MM.1S (cell line): ENCODE data around the gene TCL1B.

Experiments
- DNase-seq: peaks from one replicate; pipeline ENCODE4 v3.0.0-alpha.2; 2015
- H2AFZ ChIP-seq: fragments of 300-600 bp; sonication (generic); 2 replicates; pipeline ENCODE4 v1.6.0; 2016; ENCODE audit warnings: antibody characterized with exemption, low read length
- H3F3A ChIP-seq: fragments of 300-600 bp; sonication (generic); 2 replicates; pipeline ENCODE4 v1.6.1; 2016; ENCODE audit warnings: mild to moderate bottlenecking, antibody characterized with exemption, low read length, moderate library complexity, mixed read lengths; ENCODE audit not compliant: insufficient read depth
- H3K27ac ChIP-seq: fragments of 300-600 bp; sonication (generic); 2 replicates; pipeline ENCODE4 v1.5.1; 2016; ENCODE audit warnings: mild to moderate bottlenecking, low read length
- H3K27me3 ChIP-seq: fragments of 300-600 bp; sonication (generic); replicated peaks from 2 replicates; pipeline ENCODE4 v1.6.0; 2016; ENCODE audit warnings: low read length; ENCODE audit not compliant: insufficient read depth
- H3K36me3 ChIP-seq: fragments of 300-600 bp; sonication (generic); replicated peaks from 2 replicates; pipeline ENCODE4 v1.6.1; 2016; ENCODE audit warnings: mild to moderate bottlenecking, low read length, mixed read lengths; ENCODE audit not compliant: insufficient read depth
- H3K4me1 ChIP-seq: fragments of 300-600 bp; sonication (generic); 2 replicates; pipeline ENCODE4 v1.6.1; 2016; ENCODE audit warnings: low read length, mixed read lengths
- H3K4me2 ChIP-seq: fragments of 300-600 bp; sonication (generic); 2 replicates; pipeline ENCODE4 v1.6.0; 2016; ENCODE audit warnings: low read depth, low read length
- H3K4me3 ChIP-seq: fragments of 300-600 bp; sonication (generic); 2 replicates; pipeline ENCODE4 v1.5.1; 2016; ENCODE audit warnings: low read length, mixed read lengths
- H3K79me2 ChIP-seq: fragments of 300-600 bp; sonication (generic); 2 replicates; pipeline ENCODE4 v1.6.1; 2016; ENCODE audit warnings: mixed run types, low read length, mixed read lengths
- H3K9ac ChIP-seq: fragments of 300-600 bp; sonication (generic); 2 replicates; pipeline ENCODE4 v1.6.1; 2016; ENCODE audit warnings: low read length, mixed read lengths
- H3K9me2 ChIP-seq: fragments of 300-600 bp; sonication (generic); replicated peaks from 2 replicates; pipeline ENCODE4 v1.6.1; 2016; ENCODE audit warnings: mild to moderate bottlenecking, low read length, mixed read lengths; ENCODE audit not compliant: insufficient read depth
- H3K9me3 ChIP-seq: fragments of 300-600 bp; sonication (generic); replicated peaks from 2 replicates; pipeline ENCODE4 v1.6.1; 2016; ENCODE audit warnings: mild to moderate bottlenecking, low read length, mixed read lengths; ENCODE audit not compliant: insufficient read depth
- H4K20me1 ChIP-seq: fragments of 300-600 bp; sonication (generic); 2 replicates; pipeline ENCODE4 v1.6.1; 2016; ENCODE audit warnings: mild to moderate bottlenecking, low read length, moderate library complexity, mixed read lengths; ENCODE audit not compliant: insufficient read depth
- EZH2 ChIP-seq: fragments of 300-600 bp; sonication (generic); optimal IDR thresholded peaks from 2 replicates; pipeline ENCODE3; 2017; ENCODE audit warnings: low read depth, mild to moderate bottlenecking, antibody characterized with exemption, low read length, mixed read lengths
- EZH2phosphoT487 ChIP-seq: fragments of 300-600 bp; sonication (generic); IDR thresholded peaks from 2 replicates; pipeline ENCODE4 v1.6.1; 2018; ENCODE audit warnings: antibody characterized with exemption, low read length
- TF ChIP-seq, protein P1 (sequence below): fragments of 300-600 bp; sonication (generic); IDR thresholded peaks from 2 replicates; pipeline ENCODE4 v1.5.1; 2016; ENCODE audit warnings: antibody characterized with exemption, low read length, mixed read lengths

The TCL1B gene

DNA sequence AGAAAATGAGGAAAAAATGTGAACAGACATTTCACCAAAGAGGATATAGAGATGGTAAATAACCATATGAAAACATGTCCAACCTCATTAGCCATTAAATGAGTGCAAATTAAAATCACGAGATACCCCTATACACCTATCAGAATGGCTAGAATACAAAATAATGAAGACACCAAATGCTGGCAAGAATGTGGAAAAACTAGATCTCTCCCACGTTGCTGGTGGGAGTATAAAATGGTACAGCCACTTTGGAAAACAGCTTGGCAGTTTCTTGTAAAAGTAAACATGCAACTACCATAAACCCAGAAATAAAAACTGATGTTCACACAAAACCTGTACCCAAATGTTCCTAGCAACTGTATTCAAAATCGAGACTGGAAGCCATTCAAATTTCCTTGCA lies 38.3 kb upstream of the TCL1B start:
- no peaks in the 10 kb centered on the region for H3K36me3 ChIP-seq
- H3K4me3 ChIP-seq = no peak overlapping the region
- H3K79me2 ChIP-seq = no peaks in the 10 kb centered on the region
- no peak overlapping the region for H3K9ac ChIP-seq
- H3K27me3 ChIP-seq = no peaks in the 10 kb centered on the region; the same call in 1 of the 2 replicates
- H3K9me2 ChIP-seq = no peaks in the 10 kb centered on the region
- H3K27ac ChIP-seq = no peak overlapping the region
- H2AFZ ChIP-seq = no peak overlapping the region
- no peak for DNase-seq
- H3K4me2 ChIP-seq = no peak overlapping the region
- no peaks in the 10 kb centered on the region for H4K20me1 ChIP-seq
- TF ChIP-seq EZH2phosphoT487 (no peak), EZH2 (no peak)
- TF ChIP-seq, protein P1, sequence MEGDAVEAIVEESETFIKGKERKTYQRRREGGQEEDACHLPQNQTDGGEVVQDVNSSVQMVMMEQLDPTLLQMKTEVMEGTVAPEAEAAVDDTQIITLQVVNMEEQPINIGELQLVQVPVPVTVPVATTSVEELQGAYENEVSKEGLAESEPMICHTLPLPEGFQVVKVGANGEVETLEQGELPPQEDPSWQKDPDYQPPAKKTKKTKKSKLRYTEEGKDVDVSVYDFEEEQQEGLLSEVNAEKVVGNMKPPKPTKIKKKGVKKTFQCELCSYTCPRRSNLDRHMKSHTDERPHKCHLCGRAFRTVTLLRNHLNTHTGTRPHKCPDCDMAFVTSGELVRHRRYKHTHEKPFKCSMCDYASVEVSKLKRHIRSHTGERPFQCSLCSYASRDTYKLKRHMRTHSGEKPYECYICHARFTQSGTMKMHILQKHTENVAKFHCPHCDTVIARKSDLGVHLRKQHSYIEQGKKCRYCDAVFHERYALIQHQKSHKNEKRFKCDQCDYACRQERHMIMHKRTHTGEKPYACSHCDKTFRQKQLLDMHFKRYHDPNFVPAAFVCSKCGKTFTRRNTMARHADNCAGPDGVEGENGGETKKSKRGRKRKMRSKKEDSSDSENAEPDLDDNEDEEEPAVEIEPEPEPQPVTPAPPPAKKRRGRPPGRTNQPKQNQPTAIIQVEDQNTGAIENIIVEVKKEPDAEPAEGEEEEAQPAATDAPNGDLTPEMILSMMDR = no peak
- H3F3A ChIP-seq = no peaks in the 10 kb centered on the region
- no peaks in the 10 kb centered on the region for H3K9me3 ChIP-seq
- H3K4me1 ChIP-seq = no peaks in the 10 kb centered on the region

DNA sequence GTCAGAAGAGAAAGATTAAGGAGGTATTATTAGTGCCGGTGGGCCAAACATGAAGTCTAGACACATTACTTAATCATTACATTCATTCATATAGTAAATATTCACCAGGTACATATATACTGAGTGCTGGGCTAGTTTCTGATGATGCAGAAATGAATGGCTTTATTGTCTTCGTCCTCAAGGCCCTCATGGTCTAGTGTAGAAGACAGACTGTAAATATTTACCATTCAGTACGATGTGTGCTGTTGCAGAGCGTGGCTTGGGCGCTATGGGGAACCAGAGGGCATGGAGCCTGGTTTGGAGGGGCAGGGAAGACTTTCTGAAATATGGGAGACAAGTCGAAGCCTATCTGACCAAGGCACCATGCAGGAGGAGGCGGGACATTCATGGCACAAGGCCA lies 37.0 kb upstream of the TCL1B start:
- H3F3A ChIP-seq = no peaks in the 10 kb centered on the region
- DNase-seq = no peak
- no peak overlapping the region for H2AFZ ChIP-seq
- no peak overlapping the region for H3K27ac ChIP-seq
- no peaks in the 10 kb centered on the region for H3K36me3 ChIP-seq
- no peaks in the 10 kb centered on the region for H3K9me3 ChIP-seq
- H3K4me1 ChIP-seq = no peaks in the 10 kb centered on the region
- no peak overlapping the region for H3K9ac ChIP-seq
- no peak overlapping the region for H3K4me2 ChIP-seq
- H3K27me3 ChIP-seq = no peaks in the 10 kb centered on the region; the same call in 1 of the 2 replicates
- no peaks in the 10 kb centered on the region for H4K20me1 ChIP-seq
- no peaks in the 10 kb centered on the region for H3K79me2 ChIP-seq
- H3K4me3 ChIP-seq = no peak overlapping the region
- TF ChIP-seq EZH2 (no peak), EZH2phosphoT487 (no peak)
- TF ChIP-seq, protein P1 = no peak
- H3K9me2 ChIP-seq = no peaks in the 10 kb centered on the region

DNA sequence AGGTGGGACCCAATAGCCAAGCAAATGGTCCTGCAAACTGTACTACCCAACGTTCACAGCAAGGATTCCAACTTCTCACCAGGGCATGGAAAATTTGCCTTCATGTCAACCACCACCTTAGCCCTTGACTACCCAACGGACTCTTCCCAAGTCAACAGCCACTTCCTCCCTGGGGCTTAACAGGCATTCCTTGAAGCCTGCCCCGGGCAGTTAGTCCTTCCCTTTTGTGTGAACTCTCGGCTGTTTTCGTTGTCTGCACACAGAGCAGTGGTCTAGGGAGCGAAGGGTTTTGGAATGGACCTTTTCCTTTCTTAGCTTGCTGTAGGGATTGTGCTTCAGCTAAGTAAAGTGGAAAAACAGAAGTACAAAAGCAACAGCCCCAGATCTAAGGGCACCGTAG lies 35.2 kb upstream of the TCL1B start:
- no peaks in the 10 kb centered on the region; the same call in 1 of the 2 replicates for H3K27me3 ChIP-seq
- no peaks in the 10 kb centered on the region for H4K20me1 ChIP-seq
- no peaks in the 10 kb centered on the region for H3F3A ChIP-seq
- no peaks in the 10 kb centered on the region for H3K36me3 ChIP-seq
- DNase-seq = no peak
- no peak overlapping the region for H3K27ac ChIP-seq
- H3K9me3 ChIP-seq = no peaks in the 10 kb centered on the region
- TF ChIP-seq EZH2 = no peak
- no peak for TF ChIP-seq EZH2phosphoT487
- TF ChIP-seq, protein P1 = no peak
- H3K79me2 ChIP-seq = no peaks in the 10 kb centered on the region
- H3K9me2 ChIP-seq = no peaks in the 10 kb centered on the region
- no peaks in the 10 kb centered on the region for H3K4me1 ChIP-seq
- H3K4me3 ChIP-seq = no peak overlapping the region
- H3K4me2 ChIP-seq = no peak overlapping the region
- no peak overlapping the region for H2AFZ ChIP-seq
- no peak overlapping the region for H3K9ac ChIP-seq
